SK-N-SH (cell line): ENCODE results near the gene NFASC. TPM values are rescaled to one million over a fixed set of nuclear protein-coding genes. Genes with fewer than 3 reads are reported as not detected.

Experiments
- CTCF ChIA-PET: fragments of 300-600, 350-600 bp; formaldehyde crosslinking; extraction: SDS; loops from one replicate; lab custom pipeline; 2021; lab: Yijun Ruan, JAX
- POLR2A ChIA-PET: fragments of 350-600 bp; sonication (Branson Sonifier 250); formaldehyde crosslinking; extraction: SDS; loops from one replicate; lab custom pipeline; 2020; ENCODE audit warnings: antibody characterized with exemption, inconsistent platforms; lab: Yijun Ruan, JAX
- DNase-seq: peaks from one replicate; pipeline ENCODE4 v3.0.0; 2012
- H2AFZ ChIP-seq: fragments of 200-600 bp; sonication (generic); 2 replicates; pipeline ENCODE4 v1.8.1; 2016; ENCODE audit warnings: antibody characterized with exemption, mild to moderate bottlenecking, low read depth
- H3F3A ChIP-seq: fragments of 200-600 bp; sonication (generic); replicated peaks from 2 replicates; pipeline ENCODE3; 2016; ENCODE audit warnings: antibody characterized with exemption, mild to moderate bottlenecking; ENCODE audit not compliant: insufficient read depth
- H3K27ac ChIP-seq, 2 experiments: fragments of 200-500 bp in 1 of 2; fragments of 200-600 bp in 1 of 2; sonication (Bioruptor generic) in 1 of 2; sonication (generic), shearing (Covaris generic) in 1 of 2; 2 replicates each; pipeline versions ENCODE4 v1.5.1 to v1.6.1; 2014 to 2016; ENCODE audit warnings: low read depth in 2 of 2, inconsistent platforms in 1 of 2, low read length in 1 of 2, mild to moderate bottlenecking in 1 of 2, mixed read lengths in 1 of 2
- H3K27me3 ChIP-seq: fragments of 200-600 bp; sonication (generic), shearing (Covaris generic); 2 replicates; pipeline ENCODE4 v1.6.1; 2016; ENCODE audit warnings: mixed run types; ENCODE audit not compliant: insufficient read depth
- H3K36me3 ChIP-seq, 2 experiments: fragments of 200-500 bp in 1 of 2; fragments of 200-600 bp in 1 of 2; sonication (Bioruptor generic) in 1 of 2; sonication (generic) in 1 of 2; replicated peaks in 1 of 2; 2 replicates each; pipeline versions ENCODE3 to v1.5.1; 2014 to 2016; ENCODE audit warnings: low read length in 1 of 2, mild to moderate bottlenecking in 1 of 2; ENCODE audit not compliant: insufficient read depth in 2 of 2, control insufficient read depth in 1 of 2
- H3K4me1 ChIP-seq, 2 experiments: fragments of 200-500 bp in 1 of 2; fragments of 200-600 bp in 1 of 2; sonication (Bioruptor generic) in 1 of 2; sonication (generic), shearing (Covaris generic) in 1 of 2; 2 replicates each; pipeline versions ENCODE4 v1.5.1 to v1.6.1; 2014 to 2016; ENCODE audit warnings: low read depth in 1 of 2, low read length in 1 of 2, mixed run types in 1 of 2; ENCODE audit not compliant: insufficient read depth in 2 of 2, control insufficient read depth in 1 of 2
- H3K4me2 ChIP-seq: fragments of 200-600 bp; sonication (generic), shearing (Covaris generic); 2 replicates; pipeline ENCODE4 v1.6.1; 2017; ENCODE audit warnings: mixed run types
- H3K4me3 ChIP-seq, 2 experiments: fragments of 200-500 bp in 1 of 2; fragments of 200-600 bp in 1 of 2; sonication (Bioruptor generic) in 1 of 2; sonication (generic), shearing (Covaris generic) in 1 of 2; 2 replicates each; pipeline versions ENCODE4 v1.5.1 to v1.8.1; 2014 to 2016; ENCODE audit warnings: low read depth in 2 of 2, inconsistent platforms in 1 of 2, low read length in 1 of 2, mild to moderate bottlenecking in 1 of 2, mixed read lengths in 1 of 2, moderate library complexity in 1 of 2
- H3K79me2 ChIP-seq: fragments of 200-600 bp; sonication (generic); 2 replicates; pipeline ENCODE4 v1.8.1; 2017; ENCODE audit warnings: mild to moderate bottlenecking; ENCODE audit not compliant: insufficient read depth
- H3K9ac ChIP-seq: fragments of 200-600 bp; sonication (generic); 2 replicates; pipeline ENCODE4 v1.6.1; 2017; ENCODE audit warnings: mixed run types
- H3K9me2 ChIP-seq: fragments of 200-600 bp; sonication (generic); 2 replicates; pipeline ENCODE4 v1.6.1; 2017; ENCODE audit warnings: mixed run types
- H3K9me3 ChIP-seq: fragments of 200-600 bp; sonication (generic); 2 replicates; pipeline ENCODE4 v1.6.1; 2017; ENCODE audit warnings: mixed run types, mild to moderate bottlenecking, moderate library complexity
- H4K20me1 ChIP-seq: fragments of 200-600 bp; sonication (generic); 2 replicates; pipeline ENCODE4 v1.6.1; 2017; ENCODE audit warnings: mild to moderate bottlenecking, mixed run types; ENCODE audit not compliant: insufficient read depth
- CHD2 ChIP-seq: fragments of 150-350 bp; IDR thresholded peaks from 2 replicates; pipeline ENCODE4 v1.6.1; 2018; ENCODE audit warnings: low read length; ENCODE audit not compliant: partially characterized antibody
- EP300 ChIP-seq, 2 experiments: IDR thresholded peaks; 2 replicates each; pipeline versions ENCODE4 v1.4.0 to v1.6.1; 2012; ENCODE audit warnings: borderline replicate concordance in 1 of 2, low read depth in 1 of 2, low read length in 1 of 2
- FOSL2 ChIP-seq: IDR thresholded peaks from 2 replicates; pipeline ENCODE4 v1.4.0; 2012; ENCODE audit warnings: low read depth, mild to moderate bottlenecking, moderate library complexity, borderline replicate concordance
- GATA2 ChIP-seq: sonication (generic); formaldehyde crosslinking; IDR thresholded peaks from 2 replicates; pipeline ENCODE4 v1.5.0; 2020; ENCODE audit warnings: mild to moderate bottlenecking, missing genetic modification reagents
- JUND ChIP-seq: IDR thresholded peaks from 2 replicates; pipeline ENCODE4 v1.4.0; 2012
- MEF2A ChIP-seq: IDR thresholded peaks from 2 replicates; pipeline ENCODE4 v1.4.0; 2012; ENCODE audit warnings: low read depth, borderline replicate concordance
- MXI1 ChIP-seq: IDR thresholded peaks from 2 replicates; pipeline ENCODE4 v1.6.1; 2012; ENCODE audit warnings: mild to moderate bottlenecking, low read depth, low read length, improper control_type of control experiment
- NRF1 ChIP-seq: IDR thresholded peaks from 2 replicates; pipeline ENCODE4 v1.6.1; 2012; ENCODE audit warnings: low read depth, mild to moderate bottlenecking, low read length
- POLR2AphosphoS5 ChIP-seq: IDR thresholded peaks from 2 replicates; pipeline ENCODE4 v1.6.1; 2012; ENCODE audit warnings: low read depth, low read length
- RAD21 ChIP-seq: IDR thresholded peaks from 2 replicates; pipeline ENCODE4 v1.6.1; 2012; ENCODE audit warnings: mild to moderate bottlenecking, low read length
- RCOR1 ChIP-seq: fragments of 150-350 bp; IDR thresholded peaks from 2 replicates; pipeline ENCODE4 v1.6.1; 2017; ENCODE audit warnings: antibody characterized with exemption, low read length
- RXRA ChIP-seq: IDR thresholded peaks from 2 replicates; pipeline ENCODE4 v1.4.0; 2012; ENCODE audit warnings: low read depth, mild to moderate bottlenecking, borderline replicate concordance
- SIN3A ChIP-seq: IDR thresholded peaks from 2 replicates; pipeline ENCODE4 v1.6.1; 2012; ENCODE audit warnings: low read depth, mild to moderate bottlenecking, low read length, moderate library complexity, borderline replicate concordance
- SMC3 ChIP-seq: IDR thresholded peaks from 2 replicates; pipeline ENCODE4 v1.6.1; 2012; ENCODE audit warnings: low read depth, low read length, improper control_type of control experiment
- TAF1 ChIP-seq: IDR thresholded peaks from 2 replicates; pipeline ENCODE4 v1.6.1; 2012; ENCODE audit warnings: low read depth, mild to moderate bottlenecking, low read length, moderate library complexity, borderline replicate concordance
- TCF12 ChIP-seq: IDR thresholded peaks from 2 replicates; pipeline ENCODE4 v1.4.0; 2012
- USF1 ChIP-seq: IDR thresholded peaks from 2 replicates; pipeline ENCODE4 v1.4.0; 2012; ENCODE audit warnings: low read depth, borderline replicate concordance
- USF2 ChIP-seq: fragments of 150-350 bp; IDR thresholded peaks from 2 replicates; pipeline ENCODE4 v1.6.1; 2017; ENCODE audit warnings: antibody characterized with exemption, low read length, low read depth, borderline replicate concordance
- WGBS: methylation state at CpG from one replicate; pipeline ENCODE4 v1.1.6; 2017; ENCODE audit warnings: low lambda C conversion rate; 5-methylcytosine and 5-hydroxymethylcytosine counted together
- polyA plus RNA-seq, 3 experiments: library from polyadenylated mRNA; depleted of rRNA; stranded (reverse); fragments of >200 nt; gene quantifications; 2 replicates each; pipeline ENCODE4 v1.2.3, GENCODE V29; 2012
- TF ChIP-seq, protein P1 (sequence below): fragments of 150-350 bp; IDR thresholded peaks from 2 replicates; pipeline ENCODE4 v1.6.1; 2016; ENCODE audit warnings: mild to moderate bottlenecking, low read depth, low read length

Gene NFASC
- polyA plus RNA-seq, 1 of the 3 experiments (the other 2 are of a cell fraction), result 6.0 TPM

GRCh38 chr1:205058853-205059252, 188.2 kb downstream of the NFASC start:
- no peak overlapping the region for H3K27ac ChIP-seq
- H3F3A ChIP-seq, result no peaks in the 10 kb centered on the region
- H3K4me3 ChIP-seq, result no peak overlapping the region
- H3K9me2 ChIP-seq, result no peaks in the 10 kb centered on the region
- TF ChIP-seq USF1 (no peak), NRF1 (no peak), GATA2 (CRISPR knock-in tag) (no peak), RCOR1 (no peak), TCF12 (no peak), RXRA (no peak), SIN3A (no peak), POLR2AphosphoS5 (no peak), TAF1 (no peak), CHD2 (no peak), RAD21 (no peak), MXI1 (no peak), SMC3 (no peak), MEF2A (no peak), USF2 (no peak), JUND (no peak), FOSL2 (no peak), EP300 (IDR thresholded peaks at IDR 0.05; ENCODE audit: borderline replicate concordance in 1 of 2, low read depth in 1 of 2, low read length in 1 of 2) (no peak)
- TF ChIP-seq, protein P1, sequence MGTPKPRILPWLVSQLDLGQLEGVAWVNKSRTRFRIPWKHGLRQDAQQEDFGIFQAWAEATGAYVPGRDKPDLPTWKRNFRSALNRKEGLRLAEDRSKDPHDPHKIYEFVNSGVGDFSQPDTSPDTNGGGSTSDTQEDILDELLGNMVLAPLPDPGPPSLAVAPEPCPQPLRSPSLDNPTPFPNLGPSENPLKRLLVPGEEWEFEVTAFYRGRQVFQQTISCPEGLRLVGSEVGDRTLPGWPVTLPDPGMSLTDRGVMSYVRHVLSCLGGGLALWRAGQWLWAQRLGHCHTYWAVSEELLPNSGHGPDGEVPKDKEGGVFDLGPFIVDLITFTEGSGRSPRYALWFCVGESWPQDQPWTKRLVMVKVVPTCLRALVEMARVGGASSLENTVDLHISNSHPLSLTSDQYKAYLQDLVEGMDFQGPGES, result no peak
- WGBS, result 86% methylated on average over 11 of the region's 12 CpGs
- no peaks in the 10 kb centered on the region for H4K20me1 ChIP-seq
- no peaks in the 10 kb centered on the region for H3K79me2 ChIP-seq
- H3K9me3 ChIP-seq, result no peaks in the 10 kb centered on the region
- POLR2A ChIA-PET, result no interaction called here
- CTCF ChIA-PET, result interaction anchor here (1.3 to 18.8 kb wide), 2 partner anchors 64 to 83 kb away, joined by 4 to 756 read pairs; no protein-coding TSS in a partner anchor
- DNase-seq, result no peak
- H3K4me1 ChIP-seq, result peaks cover 0 to 5% of the 10 kb centered on the region in 2 experiments; a peak in 1 of 4 replicates
- no peaks in the 10 kb centered on the region for H3K36me3 ChIP-seq
- no peak overlapping the region for H3K9ac ChIP-seq
- H3K27me3 ChIP-seq, result no peaks in the 10 kb centered on the region
- no peak overlapping the region for H2AFZ ChIP-seq
- no peak overlapping the region for H3K4me2 ChIP-seq
